ENCODE measurements around the gene SRF.

- TF ChIP-seq CTCF (IDR thresholded peaks at IDR 0.05) (no peak), POLR2A (IDR thresholded peaks at IDR 0.05) (no peak), EP300 (IDR thresholded peaks at IDR 0.05) (no peak)
These were observed 33.4 kb downstream of the SRF start for GRCh38 chr6:43204271-43205105.
